EH (cell line): Measurements from ENCODE around the gene VOPP1.
A peak's percentile ranks its signal among the peaks of the same experiment; 100 is the strongest.
"Not testable (repeated sequence)": the region's sequence is repeated elsewhere in the genome, so short reads cannot be mapped to it uniquely, and the experiment has no call there.

Experiments used
- DNase-seq: peaks from one replicate; pipeline ENCODE4 v3.0.0-alpha.2; 2015; ENCODE audit warnings: low read depth

The VOPP1 gene

DNA sequence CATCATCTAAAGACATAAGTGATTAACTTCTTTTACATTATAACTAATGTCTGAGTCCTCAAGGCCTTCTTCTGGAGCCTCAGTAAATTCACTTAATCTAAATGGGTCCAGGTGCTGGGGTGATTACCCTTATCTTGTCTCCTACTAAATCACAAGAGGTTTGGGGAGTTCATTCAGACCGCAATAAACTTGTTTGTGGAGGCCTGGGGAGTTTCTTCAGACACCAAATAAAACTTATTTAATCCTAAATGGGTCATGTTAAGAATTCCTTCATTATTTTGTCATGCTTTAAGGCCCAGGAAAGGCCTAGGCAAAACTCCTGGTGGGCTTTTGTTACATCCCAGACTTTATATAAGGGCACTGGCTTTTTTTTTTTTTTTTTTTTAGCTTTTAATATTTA lies 62.1 kb downstream of the VOPP1 start:
- not testable (repeated sequence) for DNase-seq

DNA sequence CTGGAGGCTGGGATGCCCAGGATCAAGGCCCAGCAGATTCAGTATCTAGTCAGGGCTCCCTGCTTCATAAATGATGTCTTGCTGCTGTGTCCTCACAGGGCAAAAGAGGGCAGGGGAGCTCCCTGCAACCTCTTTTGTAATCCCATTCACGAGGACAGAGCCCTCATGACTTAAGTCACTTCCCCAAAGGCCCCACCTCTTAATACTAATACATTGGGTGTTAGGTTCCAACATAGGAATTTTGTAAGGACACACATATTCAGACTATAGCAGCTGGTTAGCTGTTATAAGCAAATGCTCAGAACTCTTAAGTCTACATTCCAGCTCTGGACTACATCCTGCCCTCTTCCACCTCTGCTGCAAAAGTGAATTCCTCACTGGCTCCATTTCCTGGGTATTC lies 63.0 kb downstream of the VOPP1 start:
- DNase-seq: peak; percentile 82

DNA sequence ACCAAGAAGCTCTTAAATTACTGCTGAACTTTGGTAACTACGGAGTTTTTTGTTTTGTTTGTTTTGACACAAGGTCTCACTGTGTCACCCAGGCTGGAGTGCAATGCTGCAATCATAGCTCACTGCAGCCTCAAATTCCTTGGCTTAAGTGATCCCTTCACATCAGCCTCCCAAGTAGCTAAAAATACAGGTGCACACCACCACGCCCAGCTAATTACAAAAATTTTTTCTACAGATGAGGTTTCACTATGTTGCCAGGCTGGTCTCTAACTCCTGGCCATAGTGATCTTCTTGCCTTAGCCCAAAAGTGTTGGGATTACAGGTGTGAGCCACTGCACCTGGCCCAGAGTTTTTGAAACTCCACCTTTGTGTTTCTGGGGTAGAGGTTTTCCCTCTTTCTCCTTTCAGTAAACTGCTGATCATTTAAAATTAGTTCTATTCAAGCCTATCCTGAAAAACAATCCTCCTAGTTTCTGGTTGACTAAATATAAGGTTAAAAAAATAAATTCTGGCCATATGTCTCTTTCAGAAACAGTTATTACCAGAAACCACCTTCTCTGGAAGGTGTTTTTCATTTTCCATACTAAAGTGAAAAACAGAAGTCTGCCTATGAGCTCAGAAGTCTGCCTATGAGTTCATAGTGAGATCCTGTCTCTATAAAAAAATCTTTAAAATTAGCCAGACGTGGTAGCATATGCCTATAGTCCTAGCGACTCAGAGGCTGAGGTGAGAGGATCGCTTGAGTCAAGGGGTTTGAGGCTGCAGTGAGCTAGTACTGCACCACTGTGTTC lies 63.9 kb downstream of the VOPP1 start:
- DNase-seq: no peak

DNA sequence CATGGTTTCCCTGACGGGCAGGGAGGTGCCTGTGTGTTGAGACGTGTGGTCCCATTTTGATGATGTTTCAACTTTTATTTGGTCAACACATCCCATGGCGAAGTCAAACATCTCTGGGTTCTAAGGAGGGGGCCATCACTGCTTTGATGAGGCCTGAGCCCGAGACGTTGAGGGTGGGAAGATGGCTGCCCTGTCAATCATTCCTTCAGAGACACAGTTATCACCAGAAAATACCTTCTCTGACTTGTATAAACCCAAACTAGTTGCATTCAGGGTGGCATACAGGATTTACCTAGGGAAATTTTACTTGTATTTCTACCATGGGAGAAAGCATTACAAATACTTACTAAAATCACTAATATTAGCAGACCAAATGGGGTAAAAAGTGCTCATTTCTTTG lies 64.6 kb downstream of the VOPP1 start:
- DNase-seq: no peak

- DNase-seq: no peak
Measured at GRCh38 chr7:55504967-55505658, 67.2 kb downstream of the VOPP1 start.

DNA sequence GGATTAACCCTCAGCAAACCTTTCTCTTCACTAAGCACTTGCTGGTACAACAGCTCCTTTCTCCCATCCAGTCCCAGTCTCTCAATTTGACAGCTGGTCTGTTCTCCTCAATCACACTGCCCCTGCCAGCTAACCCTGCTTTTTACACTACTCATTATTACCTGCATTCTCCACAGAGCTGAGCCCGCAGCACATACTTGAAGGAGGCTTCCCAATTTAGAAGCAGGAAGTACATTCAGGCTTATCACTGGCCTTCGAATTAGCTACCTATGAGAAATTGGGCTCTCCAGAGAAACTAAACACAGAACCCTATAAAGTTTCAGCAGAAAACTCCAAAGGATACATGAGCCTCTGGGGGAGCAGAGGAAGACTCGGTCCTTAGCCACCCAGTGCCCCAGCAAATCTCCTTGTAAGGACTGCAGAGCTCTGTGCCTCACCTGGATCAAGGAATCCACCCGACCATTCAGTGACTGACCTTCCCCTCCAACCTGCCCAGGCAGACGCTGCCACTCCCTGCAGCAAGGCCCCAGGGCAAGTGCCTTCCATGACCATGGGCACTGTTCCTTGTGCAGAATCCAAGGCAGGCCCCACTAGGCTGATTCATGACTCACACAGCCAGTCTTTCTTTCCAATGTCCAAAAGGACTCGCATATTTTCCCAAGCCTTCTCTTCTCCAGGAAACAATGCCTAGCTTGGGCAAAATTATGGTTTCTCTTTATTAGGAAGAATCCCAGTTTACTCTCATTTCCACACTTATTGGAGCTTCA lies 68.0 kb downstream of the VOPP1 start:
- DNase-seq: peak; percentile 79

- no peak for DNase-seq
Measured at GRCh38 chr7:55502858-55503440, 69.4 kb downstream of the VOPP1 start.

- no peak for DNase-seq
Measured at GRCh38 chr7:55502124-55502857, 70.0 kb downstream of the VOPP1 start.

DNA sequence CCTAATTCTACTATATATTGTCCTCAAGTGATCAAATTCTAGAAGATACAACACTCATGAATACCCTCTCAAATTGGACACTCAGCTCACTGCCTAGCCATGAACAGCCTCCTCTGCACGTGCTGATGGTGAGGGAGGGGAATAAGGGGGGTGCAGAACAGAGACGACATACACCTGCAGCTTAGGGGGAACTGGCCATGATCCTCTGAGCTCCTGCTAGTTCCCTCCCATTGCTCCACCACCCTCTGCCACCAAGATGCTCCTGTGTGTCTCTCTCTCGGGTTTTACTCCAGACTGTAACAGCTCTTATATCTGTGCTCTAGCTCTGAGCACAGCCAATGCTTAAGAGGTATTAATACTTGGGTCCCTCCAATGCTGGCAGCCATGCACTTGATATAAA lies 70.7 kb downstream of the VOPP1 start:
- DNase-seq: no peak

GRCh38 chr7:55500117-55500756 lies 72.1 kb downstream of the VOPP1 start:
- DNase-seq: no peak

- DNase-seq: no peak
Measured at GRCh38 chr7:55499591-55499990, 72.7 kb downstream of the VOPP1 start.

DNA sequence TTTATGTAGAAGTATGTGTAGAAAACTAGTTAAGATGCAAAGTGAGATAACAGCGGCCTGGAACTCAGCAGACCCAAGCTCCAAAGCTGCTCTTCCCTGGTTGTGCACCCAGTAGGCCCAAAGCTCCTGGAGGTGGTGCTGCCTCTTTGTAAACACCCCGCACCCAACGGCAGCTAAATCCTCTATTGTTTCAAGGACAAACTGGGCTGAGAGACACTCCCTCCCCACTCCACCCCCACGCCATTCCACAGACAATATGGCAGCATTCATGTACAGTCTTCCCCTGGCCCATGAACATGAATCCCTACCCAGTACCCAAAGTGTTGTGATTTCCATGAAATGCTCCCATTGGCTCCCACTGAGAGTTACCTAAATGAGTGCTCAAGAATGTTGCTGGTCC lies 73.5 kb downstream of the VOPP1 start:
- no peak for DNase-seq

GRCh38 chr7:55498142-55498541 lies 74.2 kb downstream of the VOPP1 start:
- no peak for DNase-seq

GRCh38 chr7:55497521-55497920 lies 74.8 kb downstream of the VOPP1 start:
- no peak for DNase-seq

DNA sequence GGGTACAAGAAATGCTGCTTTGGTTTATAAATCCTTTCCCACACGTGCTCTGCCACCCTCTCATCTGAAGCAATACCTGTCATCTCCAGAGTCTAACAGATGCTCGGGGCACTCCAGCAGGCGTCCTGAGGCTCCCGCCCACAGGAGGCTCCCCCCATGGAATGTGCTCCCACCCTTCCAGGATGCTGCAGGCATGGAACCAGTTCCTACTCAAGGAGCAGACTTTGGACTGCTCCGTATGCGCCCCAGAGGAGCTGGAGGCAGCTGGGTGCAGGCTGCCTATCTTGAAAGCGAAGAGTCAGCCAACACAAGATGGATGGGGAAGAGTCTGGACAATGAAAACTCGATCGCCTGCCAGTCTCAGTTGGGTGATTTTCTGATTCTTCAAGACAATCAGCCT lies 75.4 kb downstream of the VOPP1 start:
- no peak for DNase-seq

DNA sequence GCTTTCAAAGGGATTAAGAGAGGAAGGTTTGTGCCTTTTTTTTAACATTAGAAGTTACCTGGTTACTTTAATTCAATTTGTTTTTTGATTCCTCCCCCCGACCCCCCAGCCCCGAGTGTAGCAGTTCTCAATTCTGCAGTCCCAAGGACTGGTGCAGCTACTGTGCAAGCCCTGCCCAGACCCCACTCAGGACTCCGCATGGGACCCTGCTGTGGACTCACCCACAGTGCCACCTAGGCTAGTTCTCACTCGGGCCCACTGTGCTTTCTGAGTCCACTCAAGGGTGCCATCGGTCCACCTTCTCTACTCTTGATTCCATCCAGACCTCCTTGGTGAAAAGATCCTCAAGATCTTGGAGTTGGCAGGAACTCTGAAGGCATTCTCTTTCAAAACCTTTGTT lies 77.4 kb downstream of the VOPP1 start:
- DNase-seq: no peak

GRCh38 chr7:55493408-55493807 lies 78.9 kb downstream of the VOPP1 start:
- DNase-seq: peak; percentile 30

DNA sequence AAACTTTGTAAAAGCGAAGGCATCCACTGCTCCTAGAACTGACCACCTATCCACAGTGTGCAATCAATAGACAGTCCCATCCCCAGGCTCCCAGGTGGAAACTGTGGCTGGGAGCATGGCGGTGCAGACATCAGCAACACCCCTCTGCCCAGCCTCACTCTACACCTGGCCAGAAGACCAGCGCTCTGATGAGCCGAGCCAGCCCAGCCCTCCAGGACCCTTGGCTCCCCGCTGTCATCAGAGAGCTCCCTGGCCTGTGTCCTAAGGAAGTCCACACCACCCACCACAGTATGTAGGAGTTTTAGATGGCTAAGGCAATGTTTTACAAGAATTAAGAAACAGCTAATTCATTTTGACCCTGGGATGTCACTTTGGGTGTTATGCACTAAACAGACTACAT lies 81.0 kb downstream of the VOPP1 start:
- DNase-seq: no peak

DNA sequence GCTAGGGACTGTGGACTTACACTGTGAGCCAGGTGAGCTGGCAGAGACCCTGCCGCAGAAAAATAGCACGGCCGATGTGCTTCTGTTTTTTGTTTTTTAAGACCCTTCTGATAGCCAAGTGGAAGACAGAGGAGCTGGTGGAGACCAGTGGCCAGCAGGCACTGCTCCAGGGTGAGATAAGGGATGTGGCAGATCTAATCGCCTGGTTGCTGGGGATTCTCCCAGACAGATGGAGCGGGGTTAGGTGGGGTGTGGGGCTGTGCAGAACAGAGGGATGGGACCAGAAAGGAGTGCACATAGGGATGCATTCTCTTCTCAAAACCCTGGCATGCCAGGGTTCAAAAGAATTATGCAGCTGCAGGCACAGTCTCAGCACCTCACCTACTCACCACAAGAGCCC lies 82.2 kb downstream of the VOPP1 start:
- no peak for DNase-seq

DNA sequence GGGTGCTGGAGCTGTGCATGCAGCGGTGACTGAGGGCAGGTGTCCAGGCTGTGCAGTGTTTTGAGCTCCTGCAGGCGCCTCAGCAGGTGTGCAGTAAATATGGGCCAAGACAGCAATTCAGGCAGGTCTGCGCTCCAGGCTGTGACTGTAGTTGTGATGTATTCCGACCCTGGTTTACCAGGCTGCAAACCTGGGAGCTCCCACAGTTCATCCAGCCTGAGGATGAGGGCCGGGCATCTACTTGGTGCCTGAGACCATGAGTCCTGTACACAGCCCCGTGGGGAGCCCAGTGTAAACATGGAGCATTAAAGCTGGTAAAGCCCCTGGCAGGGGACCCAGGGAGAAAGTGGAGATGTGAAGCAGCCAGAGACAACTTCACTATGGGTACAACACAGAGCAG lies 82.8 kb downstream of the VOPP1 start:
- DNase-seq: no peak

- no peak for DNase-seq
Measured at GRCh38 chr7:55488804-55489340, 83.4 kb downstream of the VOPP1 start.
